IPS-18c (cell line): Measurements from ENCODE around the gene GNPNAT1.
"Not testable (repeated sequence)": the region's sequence is repeated elsewhere in the genome, so short reads cannot be mapped to it uniquely, and the experiment has no call there.

Experiments
- H3K4me3 ChIP-seq: 2 replicates; pipeline ENCODE4 v1.7.0; 2013; ENCODE audit warnings: low read depth, mild to moderate bottlenecking, low read length, moderate library complexity; ENCODE audit not compliant: insufficient read depth
- H3K9me3 ChIP-seq: one replicate; pipeline ENCODE4 v1.6.1; 2013; ENCODE audit warnings: mild to moderate bottlenecking, low read length, moderate library complexity; ENCODE audit not compliant: control insufficient read depth, insufficient read depth

GNPNAT1 gene

DNA sequence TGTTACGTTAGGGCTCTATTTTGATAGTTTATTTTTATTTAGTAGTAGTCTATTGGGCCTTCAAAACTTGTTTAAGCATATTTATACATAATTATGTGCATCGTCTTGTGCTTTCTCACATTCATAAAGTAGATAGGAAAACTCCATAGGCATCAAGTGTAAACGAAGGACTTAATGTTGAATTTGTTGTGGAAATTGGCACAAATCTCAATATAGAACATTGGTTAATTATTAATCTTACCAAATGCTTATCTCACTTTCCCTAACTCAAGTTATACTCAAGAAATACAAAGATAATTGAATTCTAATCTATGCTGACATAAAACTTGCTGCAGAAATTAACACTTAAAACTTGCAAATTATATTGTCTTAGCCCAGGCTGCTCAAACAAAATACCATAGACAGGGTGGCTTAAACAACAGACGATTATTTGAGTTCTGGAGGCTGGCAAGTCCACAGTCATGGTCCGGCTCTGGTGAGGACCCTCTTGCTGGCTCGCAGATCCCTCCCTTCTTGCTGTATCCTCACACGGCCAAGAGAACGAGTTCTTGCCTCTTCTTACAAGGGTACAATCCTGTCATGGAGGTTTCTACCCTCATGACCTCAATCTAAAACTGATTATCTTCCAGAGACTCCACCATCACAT is 42.6 kb downstream of the GNPNAT1 start:
- Histone ChIP-seq H3K4me3 (no peak overlapping the region), H3K9me3 (no peaks in the 10 kb centered on the region)

- Histone ChIP-seq H3K9me3 (no peaks in the 10 kb centered on the region), H3K4me3 (no peak overlapping the region)
Observed at GRCh38 chr14:52741865-52742264, 49.5 kb downstream of the GNPNAT1 start.

DNA sequence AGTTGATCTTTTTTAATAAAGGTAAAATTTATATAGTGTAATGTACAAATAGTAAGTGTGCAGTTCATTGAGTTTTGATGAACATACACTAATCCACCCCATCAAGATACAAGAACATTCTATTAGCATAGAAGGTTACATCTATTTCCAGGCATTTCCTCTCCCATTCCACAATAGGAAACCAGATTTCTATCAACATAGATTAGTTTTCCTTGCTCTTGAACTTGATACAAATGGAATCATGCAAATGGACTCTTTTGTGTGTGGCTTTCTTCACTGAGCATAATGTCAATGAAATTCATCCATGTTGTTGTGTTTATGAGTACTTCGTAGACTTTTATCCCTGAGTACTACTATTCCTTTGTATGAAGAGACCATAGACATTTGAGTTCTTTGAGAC is 50.7 kb downstream of the GNPNAT1 start:
- no peaks in the 10 kb centered on the region for H3K9me3 ChIP-seq

DNA sequence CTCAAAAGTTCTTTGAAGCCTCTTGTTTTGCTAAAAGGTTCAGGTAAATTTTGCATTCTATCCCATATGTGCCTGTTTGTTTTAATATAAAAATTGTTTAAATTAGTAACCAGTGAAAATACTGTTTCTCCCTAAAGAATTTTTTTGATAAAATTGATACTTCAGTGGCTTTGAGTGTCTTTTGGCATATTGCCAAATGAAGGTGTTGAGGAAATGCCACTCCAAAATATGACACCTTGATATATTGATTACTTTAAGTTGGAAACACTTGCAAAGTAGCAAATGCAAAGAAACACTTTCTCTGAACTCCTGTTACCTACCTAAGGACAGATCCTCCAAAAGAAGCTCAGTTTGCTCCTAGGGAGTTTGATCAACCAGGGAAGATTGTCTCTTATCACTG is 53.0 kb downstream of the GNPNAT1 start:
- Histone ChIP-seq H3K4me3 (no peak overlapping the region), H3K9me3 (no peaks in the 10 kb centered on the region)

More for the DNA sequence above, 50.7 kb downstream of the GNPNAT1 start:
- H3K4me3 ChIP-seq = no peak overlapping the region

- H3K4me3 ChIP-seq = no peak overlapping the region
- H3K9me3 ChIP-seq = no peaks in the 10 kb centered on the region
Observed at GRCh38 chr14:52735921-52736489, 55.4 kb downstream of the GNPNAT1 start.

DNA sequence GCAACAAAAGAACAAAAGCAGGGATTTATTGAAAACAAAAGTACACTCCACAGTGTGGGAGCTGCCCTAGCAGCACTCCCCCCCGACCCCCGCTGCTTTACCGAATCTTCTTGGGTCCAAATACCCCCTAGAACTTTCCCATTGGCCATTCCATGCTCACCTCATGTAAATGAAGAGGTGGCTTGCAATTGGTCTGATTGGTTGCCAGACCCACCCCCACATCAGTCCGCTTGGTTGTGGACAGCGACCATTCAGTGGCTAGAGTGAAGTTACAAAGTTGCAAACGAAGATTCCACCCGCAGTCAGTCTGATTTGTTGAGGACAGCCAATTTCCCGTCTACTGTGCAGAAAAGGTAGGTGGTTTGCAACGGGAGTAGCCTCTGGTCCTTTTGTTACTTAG is 57.6 kb downstream of the GNPNAT1 start:
- Histone ChIP-seq H3K9me3 (peaks cover 2% of the 10 kb centered on the region), H3K4me3 (no peak overlapping the region)

DNA sequence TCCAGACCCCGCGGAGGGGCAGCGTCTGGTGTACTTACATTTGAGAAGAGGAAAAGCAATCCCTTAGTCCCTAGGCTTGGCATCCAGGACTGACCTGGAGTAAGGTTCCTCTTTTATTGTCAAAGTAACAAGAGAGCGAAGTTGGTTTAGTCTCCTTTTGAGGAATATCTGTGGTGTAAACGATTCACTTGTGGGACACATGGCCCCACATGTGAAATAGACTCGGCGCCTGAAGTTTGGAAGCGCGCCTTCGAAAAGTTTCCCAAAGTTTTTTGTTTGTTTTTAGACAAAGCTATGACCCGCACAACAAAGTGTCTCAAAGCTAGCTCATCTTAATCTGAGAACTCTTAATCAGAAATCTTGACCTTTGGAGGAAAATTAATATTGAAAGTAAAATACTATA is 60.7 kb downstream of the GNPNAT1 start:
- H3K9me3 ChIP-seq = peaks cover 2% of the 10 kb centered on the region
- H3K4me3 ChIP-seq = peak overlapping the region; percentile 97

- H3K4me3 ChIP-seq = peak within 1 kb of the TSS; percentile 97
- H3K9me3 ChIP-seq = peaks cover 2% of the 10 kb centered on the region
Observed at GRCh38 chr14:52729925-52730708, 61.3 kb downstream of the GNPNAT1 start, which contains the start of gene STYX. Gene STYX, plus strand, starts transcription at chr14:52730166. Its CDS starts 309 bp downstream, at chr14:52730475.

GRCh38 chr14:52729585-52729924 is 61.9 kb downstream of the GNPNAT1 start:
- H3K9me3 ChIP-seq = peaks cover 2% of the 10 kb centered on the region

DNA sequence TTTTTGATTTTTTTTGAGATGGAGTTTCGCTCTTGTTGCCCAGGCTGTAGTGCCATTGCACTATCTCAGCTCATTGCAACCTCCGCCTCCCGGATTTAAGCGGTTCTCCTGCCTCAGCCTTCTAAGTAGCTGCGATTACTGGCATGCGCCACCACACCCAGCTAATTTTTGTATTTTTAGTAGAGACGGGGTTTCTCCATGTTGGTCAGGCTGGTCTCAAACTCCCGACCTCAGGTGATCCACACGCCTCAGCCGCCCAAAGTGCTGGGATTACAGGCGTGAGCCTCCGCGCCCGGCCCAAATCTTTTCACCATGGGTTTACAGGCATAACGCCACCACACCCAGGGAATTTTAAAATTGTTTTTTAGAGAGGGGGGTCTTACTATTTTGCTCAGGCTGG is 62.4 kb downstream of the GNPNAT1 start:
- H3K4me3 ChIP-seq, H3K9me3 ChIP-seq: not testable (repeated sequence)

More at GRCh38 chr14:52729585-52729924, 61.9 kb downstream of the GNPNAT1 start:
- no peak overlapping the region for H3K4me3 ChIP-seq

- H3K9me3 ChIP-seq = not testable (repeated sequence)
Observed at GRCh38 chr14:52727509-52727908, 63.9 kb downstream of the GNPNAT1 start.

More at GRCh38 chr14:52727509-52727908, 63.9 kb downstream of the GNPNAT1 start:
- H3K4me3 ChIP-seq = not testable (repeated sequence)
